Activated CD8-positive, alpha-beta memory T cell treated with anti-CD3 and anti-CD28 coated beads, Interleukin-2, amount 10 ng/mL, durations not matched to agents 7 days and 5 days (primary cell): Measurements from ENCODE around the gene RCBTB1. TPM values are rescaled to one million over a fixed set of nuclear protein-coding genes. Genes with fewer than 3 reads are reported as not detected.

ENCODE experiments used
- total RNA-seq, 2 experiments: library from RNA; stranded (reverse); gene quantifications; one replicate each; pipeline ENCODE4 v1.2.3, GENCODE V29; 2021

RCBTB1 gene
- total RNA-seq, 2 experiments from 2014 or later, result 18.1 to 20.9 TPM

Other genes with a start within 250 kb of the RCBTB1 start
- 1 to 10 TPM; 4.0 to 4.3 TPM for gene CAB39L, start 141.5 kb downstream of the RCBTB1 start, total RNA-seq
- 10 to 100 TPM; 14.3 to 18.0 TPM for gene SETDB2, start 141.3 kb downstream of the RCBTB1 start, total RNA-seq
- 100 to 1,000 TPM in 1 of 2 experiments, 10 to 100 TPM in 1; 79.6 to 129 TPM for gene PHF11, start 89.6 kb downstream of the RCBTB1 start, total RNA-seq
- gene ARL11, start 42.9 kb upstream of the RCBTB1 start, total RNA-seq, result 1 to 10 TPM in 1 of 2 experiments, under 1 TPM in 1; 0.89 to 2.1 TPM
- gene EBPL, start 105.9 kb upstream of the RCBTB1 start, total RNA-seq, result 10 to 100 TPM; 39.5 to 43.5 TPM
- gene KPNA3, start 207.1 kb upstream of the RCBTB1 start, total RNA-seq, result 10 to 100 TPM; 35.3 to 47.9 TPM